Measurements from ENCODE around the gene TMED5.

TMED5 gene

DNA sequence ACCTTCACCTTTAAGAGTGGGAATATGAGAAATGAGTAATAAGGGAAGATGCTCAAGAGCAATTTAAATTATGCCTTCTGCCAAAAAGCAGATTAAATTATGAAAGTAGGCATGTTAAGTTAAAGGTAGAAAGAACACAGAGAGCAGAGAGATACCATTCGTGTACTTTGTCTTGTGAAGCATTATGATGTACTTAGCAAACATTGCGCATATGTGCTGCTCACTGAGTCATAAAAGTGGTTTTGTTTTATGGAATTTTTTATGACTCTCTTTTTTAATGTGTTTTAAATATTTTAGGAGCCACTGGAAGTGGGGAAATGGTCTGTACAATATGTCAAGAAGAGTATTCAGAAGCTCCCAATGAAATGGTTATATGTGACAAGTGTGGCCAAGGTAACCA lies 65.8 kb downstream of the TMED5 start:
- no peak for DNase-seq

DNA sequence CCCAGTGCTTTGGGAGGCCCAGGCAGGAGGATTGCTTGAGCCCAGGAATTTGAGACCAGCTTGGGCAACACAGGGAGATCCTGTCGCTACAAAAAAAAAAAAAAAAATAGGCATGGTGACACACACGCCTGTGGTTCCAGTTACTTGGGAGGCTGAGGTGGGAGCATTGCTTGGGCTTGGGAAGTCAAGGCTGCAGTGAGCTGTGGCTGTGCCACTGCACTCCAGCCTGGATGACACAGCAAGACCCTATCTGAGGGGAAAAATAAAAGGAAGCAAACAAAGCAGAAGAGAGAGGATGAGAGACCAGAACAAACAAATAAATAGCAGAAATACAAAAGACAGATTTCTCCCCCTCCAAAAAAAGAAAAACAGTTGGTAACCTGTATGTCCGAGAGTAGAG lies 67.1 kb downstream of the TMED5 start:
- DNase-seq = no peak

DNA sequence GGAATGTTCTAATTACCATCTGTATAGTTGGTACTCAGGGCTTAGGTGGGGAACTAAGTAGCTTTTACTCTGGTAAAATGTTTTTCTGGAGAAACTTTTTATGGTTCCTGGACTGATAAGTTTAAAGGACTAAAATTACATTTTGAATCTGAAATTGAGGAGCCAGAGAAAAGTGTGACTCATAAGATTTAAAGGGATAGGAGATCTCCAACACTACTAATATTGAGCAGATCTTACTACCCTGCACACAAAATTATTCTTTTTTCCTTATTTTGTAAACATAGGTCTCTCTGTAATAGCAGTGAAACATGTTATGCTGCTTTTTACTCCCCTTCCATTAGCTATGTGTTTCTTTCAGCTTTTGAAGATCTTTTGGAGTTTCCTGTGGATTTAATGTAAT lies 68.7 kb downstream of the TMED5 start:
- DNase-seq = no peak

DNA sequence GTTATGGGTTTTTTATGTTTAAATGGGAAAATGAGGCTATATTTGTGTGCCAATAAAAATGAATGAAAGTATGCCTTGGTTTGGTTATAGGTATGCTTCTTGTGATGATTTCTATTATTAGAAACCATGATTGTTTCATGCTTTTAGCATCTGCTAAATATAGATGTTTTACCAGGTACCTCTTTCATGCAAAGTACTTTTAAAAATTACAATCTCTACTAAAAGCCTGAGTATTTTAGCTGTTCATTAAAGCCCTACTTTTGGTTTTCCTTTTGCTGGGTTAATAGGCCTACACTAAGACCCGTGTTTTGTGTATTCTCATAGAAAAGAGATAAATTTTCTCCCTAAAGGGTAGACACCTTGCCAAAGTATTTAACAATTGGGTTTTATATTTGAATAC lies 69.1 kb downstream of the TMED5 start:
- no peak for DNase-seq

DNA sequence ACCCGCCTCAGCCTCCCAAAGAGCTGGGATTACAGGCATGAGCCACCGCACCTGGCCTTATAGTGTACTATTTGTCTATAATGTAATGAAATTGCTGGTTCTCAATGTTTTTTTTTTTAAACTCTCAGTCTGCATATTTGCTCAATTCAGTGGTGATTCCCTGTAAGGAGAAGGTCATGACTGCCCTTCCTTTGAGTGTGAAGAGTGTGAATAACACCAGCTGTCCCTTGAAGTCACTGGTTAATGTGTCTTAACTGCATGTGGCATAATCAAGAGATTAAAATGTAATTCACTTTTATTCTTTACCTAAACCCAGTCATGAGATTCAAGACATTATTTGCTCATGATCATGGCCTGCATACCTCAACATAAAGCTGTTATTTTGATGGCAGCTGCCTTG lies 70.6 kb downstream of the TMED5 start:
- no peak for DNase-seq

DNA sequence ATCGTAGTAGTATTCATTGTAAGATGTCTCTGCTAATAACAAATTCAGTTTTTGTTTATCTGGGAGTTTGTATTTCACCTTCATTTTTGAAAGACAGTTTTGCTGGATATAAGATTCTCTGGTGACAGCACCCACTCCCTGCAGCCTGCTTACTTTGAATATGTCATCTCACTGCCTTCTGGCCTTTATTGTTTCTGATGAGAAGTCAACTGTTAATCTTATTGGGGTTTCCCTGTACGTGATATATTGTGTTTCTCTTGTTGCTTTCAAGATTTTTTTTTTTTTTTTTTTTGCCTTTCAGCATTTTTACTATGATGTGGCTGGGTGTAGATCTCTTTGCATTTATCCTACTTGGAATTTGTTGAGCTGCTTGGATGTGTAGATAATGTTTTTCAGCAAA lies 71.9 kb downstream of the TMED5 start:
- no peak for DNase-seq

DNA sequence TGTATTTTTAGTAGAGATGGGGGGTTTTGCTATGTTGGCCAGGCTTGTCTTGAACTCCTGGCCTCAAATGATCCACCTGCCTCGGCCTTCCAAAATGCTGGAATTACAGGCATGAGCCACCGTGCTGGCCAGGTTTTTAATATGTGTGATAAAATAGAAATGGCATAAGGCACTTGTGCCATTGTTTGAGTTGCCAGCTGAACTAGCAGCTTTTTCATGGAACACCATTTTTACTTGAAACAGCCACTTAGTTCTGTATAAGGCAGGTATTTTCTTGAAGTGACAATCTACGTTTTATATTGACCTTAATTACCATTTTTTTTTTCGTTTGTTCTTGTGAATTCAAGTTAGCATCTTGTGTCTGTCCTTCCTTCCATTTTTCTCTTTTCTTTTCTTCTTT lies 72.8 kb downstream of the TMED5 start:
- no peak for DNase-seq

DNA sequence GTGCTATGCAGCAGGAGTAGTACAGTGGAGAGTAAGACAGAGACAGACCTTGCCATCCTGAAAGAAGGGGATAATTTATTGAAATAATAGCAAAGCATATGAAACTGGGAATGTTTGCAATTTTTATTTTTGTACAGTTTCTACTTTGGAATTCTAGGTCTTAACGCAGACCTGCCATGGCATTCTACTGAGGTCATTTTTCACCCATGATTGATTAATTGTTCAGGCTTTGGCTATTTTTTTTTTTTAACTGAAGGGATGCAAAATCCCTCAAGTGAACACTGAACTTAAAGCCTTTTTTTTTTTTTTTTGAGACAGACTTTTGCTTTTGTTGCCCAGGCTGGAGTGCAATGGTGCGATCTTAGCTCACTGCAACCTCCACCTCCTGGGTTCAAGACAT lies 74.0 kb downstream of the TMED5 start:
- DNase-seq = no peak

DNA sequence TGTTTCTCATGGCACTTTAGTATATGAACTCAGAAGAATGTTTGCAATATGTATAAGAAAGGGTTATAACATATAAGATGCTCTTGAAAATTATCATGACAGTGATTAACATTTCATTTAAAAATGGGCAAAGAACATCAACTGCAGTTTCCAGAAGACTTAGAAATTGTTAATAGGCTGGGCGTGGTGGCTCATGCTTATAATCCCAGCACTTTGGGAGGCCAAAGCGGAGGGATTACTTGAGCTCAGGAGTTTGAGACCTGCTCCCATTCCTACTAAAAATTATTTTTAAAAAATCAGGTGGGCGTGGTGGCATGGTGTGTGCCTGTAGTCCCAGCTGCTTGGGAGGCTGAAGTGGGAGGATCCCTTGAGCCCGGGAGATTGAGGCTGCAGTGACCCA lies 78.1 kb downstream of the TMED5 start:
- DNase-seq = no peak

Measured in stimulated activated naive CD4-positive, alpha-beta T cell treated with Interleukin-2 at 50 U/mL for 16 hours (primary cell).